SH-SY5Y (cell line): Measurements from ENCODE around the gene PRDM16.

Source experiments
- GATA2 ChIP-seq: IDR thresholded peaks from 2 replicates; pipeline ENCODE4 v1.6.1; 2011; ENCODE audit warnings: mild to moderate bottlenecking, low read depth, low read length
- GATA3 ChIP-seq: IDR thresholded peaks from 2 replicates; pipeline ENCODE4 v1.6.1; 2011; ENCODE audit warnings: low read depth, mild to moderate bottlenecking, low read length, moderate library complexity

- TF ChIP-seq GATA2 (no peak), GATA3 (no peak)
These were observed 361.8 kb downstream of the PRDM16 start for GRCh38 chr1:3430820-3431219.
